ENCODE data around the gene PDE6C. TPM values are rescaled to one million over a fixed set of nuclear protein-coding genes. Genes with fewer than 3 reads are reported as not detected.

Gene PDE6C
- total RNA-seq (2022; extraction: Qiagen RNA extraction; ENCODE audit: low read depth) = not detected in 5 replicates

DNA sequence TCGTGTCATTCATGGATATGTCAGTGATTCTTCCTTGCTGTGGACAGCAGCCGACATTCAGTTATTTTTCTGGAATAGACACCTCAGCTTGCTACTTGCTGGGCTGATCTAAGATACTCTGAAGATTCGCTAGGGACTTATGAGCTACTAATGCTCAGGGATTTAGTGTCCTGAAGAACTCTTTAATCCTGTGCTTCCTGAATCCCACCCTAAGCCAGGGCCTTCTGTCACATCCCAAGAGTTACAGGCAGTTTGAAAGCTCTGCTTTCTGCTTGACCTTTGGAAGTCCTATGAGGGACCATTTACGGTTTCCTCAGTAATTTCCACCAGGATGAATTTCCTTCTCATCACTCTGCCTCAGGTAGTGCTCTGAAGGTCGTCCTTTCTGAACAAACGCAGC, at the start of gene PDE6C:
Gene PDE6C, plus strand, starts transcription at position 227 of the 400 bp plus-strand sequence. CDS start 189 bp downstream, outside the sequence.

GRCh38 chr10:93566435-93567276, 45.7 kb upstream of the PDE6C start, which contains the start of gene FFAR4:
Gene FFAR4, plus strand, starts transcription at chr10:93566665. Its CDS starts 56 bp downstream, at chr10:93566721.

DNA sequence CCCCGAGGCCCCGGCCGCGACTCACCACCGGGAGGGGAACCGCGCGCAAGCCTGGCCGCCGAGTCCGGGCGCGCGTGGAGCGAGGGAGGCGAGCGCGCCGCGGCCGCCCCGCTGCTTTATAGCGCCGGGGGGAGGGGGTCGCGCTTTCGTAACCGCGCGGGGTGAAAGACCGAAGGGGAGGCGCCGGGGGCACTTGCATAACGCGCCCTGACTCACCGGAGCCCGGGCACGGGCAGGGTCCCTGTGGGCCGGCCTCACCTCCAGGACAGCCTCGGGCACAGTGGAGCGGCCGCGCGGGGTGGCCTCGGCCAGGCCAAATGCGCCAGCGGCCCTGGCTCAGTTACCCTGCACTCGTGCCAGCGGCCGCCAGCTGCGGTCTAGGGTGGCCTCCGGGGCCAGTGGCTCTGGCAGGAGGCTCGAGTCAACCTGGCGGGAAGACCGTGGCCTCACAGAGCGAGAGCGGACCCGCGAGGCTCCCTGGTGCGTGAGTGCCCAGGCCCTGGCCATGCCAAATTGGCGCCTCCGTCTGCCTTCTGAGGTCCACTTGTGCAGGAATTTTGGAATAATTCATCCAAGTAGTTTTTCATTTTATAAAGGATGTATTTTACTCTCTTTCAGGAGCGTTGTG, 11.1 kb upstream of the PDE6C start, which contains the start of gene RBP4:
Gene RBP4, minus strand, starts transcription at position 90 of the 628 bp plus-strand sequence. CDS start 207 bp downstream, outside the sequence.

DNA sequence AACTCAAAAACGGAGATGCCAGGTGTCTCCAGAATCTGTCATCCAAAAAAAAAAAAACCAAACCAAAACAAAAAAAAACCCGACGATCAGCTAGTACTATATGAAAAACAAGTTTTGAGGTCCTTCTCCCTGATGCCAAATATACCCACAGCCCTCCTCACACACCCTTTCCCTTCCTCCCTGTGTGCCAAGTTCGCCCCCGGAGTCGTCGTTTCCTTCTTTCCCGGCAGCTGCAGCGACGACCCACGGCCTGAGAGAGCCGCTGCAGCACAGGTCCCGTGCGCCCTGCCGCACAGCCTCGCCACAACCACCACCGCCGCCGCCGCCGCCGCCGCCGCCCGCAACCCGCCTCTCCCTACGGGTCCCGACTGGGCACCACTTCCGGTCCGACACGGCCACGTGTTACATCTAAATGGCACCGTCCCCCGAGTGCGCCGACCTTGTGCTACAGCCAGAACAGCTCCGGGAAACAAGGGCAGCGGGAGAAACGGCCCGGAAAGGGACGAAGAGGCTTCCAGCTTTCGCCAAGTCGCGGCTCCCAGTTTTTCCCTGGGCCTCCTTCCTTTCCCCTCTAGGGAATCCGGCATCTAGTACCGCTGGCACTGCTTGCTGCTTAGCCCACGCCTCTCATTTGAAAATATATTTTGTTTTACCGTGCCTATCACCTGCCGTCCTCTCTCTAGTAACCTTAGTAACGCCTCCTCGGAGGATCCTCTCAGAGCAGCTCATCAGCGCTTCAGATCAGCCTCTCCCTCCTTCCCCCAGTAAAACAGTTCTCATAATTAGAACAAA, 90.1 kb downstream of the PDE6C start, which contains the start of gene FRA10AC1:
Gene FRA10AC1, minus strand, starts transcription at position 383 of the 792 bp plus-strand sequence. CDS start 2,486 bp downstream, outside the sequence.

Other genes starting within 250 kb of the PDE6C start
- 193 to 274 TPM (median 219 TPM) in 5 replicates for gene MYOF, start 130.2 kb upstream of the PDE6C start, total RNA-seq (2022; extraction: Qiagen RNA extraction; ENCODE audit: low read depth)
- 60.7 to 75.5 TPM (median 65.1 TPM) in 5 replicates for gene CEP55, start 115.9 kb upstream of the PDE6C start, total RNA-seq (2022; extraction: Qiagen RNA extraction; ENCODE audit: low read depth)
- 0.16 to 0.27 TPM (median 0.18 TPM) in 5 replicates for gene FFAR4, start 45.9 kb upstream of the PDE6C start, total RNA-seq (2022; extraction: Qiagen RNA extraction; ENCODE audit: low read depth)
- gene RBP4, start 11.3 kb upstream of the PDE6C start, total RNA-seq (2022; extraction: Qiagen RNA extraction; ENCODE audit: low read depth) = 5.3 to 10.7 TPM (median 7.6 TPM) in 5 replicates
- 5.2 to 6.3 TPM (median 5.9 TPM) in 5 replicates for gene FRA10AC1, start 90.1 kb downstream of the PDE6C start, total RNA-seq (2022; extraction: Qiagen RNA extraction; ENCODE audit: low read depth)
- not detected in 5 replicates for gene LGI1, start 145.4 kb downstream of the PDE6C start, total RNA-seq (2022; extraction: Qiagen RNA extraction; ENCODE audit: low read depth)

All from A549 treated with CpdA at 1 μM for 4 hours (cell line).